ENCODE data around the gene COA1.

The COA1 gene

GRCh38 chr7:43632746-43633145 is 96.6 kb downstream of the COA1 start:
- H3K4me1 ChIP-seq (ENCODE audit: low read length) = peaks cover 9% of the 10 kb centered on the region
- H3K27me3 ChIP-seq (replicated peaks; ENCODE audit: insufficient read depth, low read length) = no peaks in the 10 kb centered on the region
- TF ChIP-seq EZH2phosphoT487 (IDR thresholded peaks at IDR 0.05; ENCODE audit: low read length) (no peak), CTCF (IDR thresholded peaks at IDR 0.05; ENCODE audit: low read length) (no peak), EZH2 (optimal IDR thresholded peaks at IDR 0.05; ENCODE audit: low read depth, low read length) (no peak)
- no peak overlapping the region for H3K4me3 ChIP-seq (ENCODE audit: low read length)
- no peaks in the 10 kb centered on the region for H4K20me1 ChIP-seq (ENCODE audit: insufficient read depth, low read length)
- no peaks in the 10 kb centered on the region for H3F3A ChIP-seq (ENCODE audit: insufficient read depth, low read length)
- H3K36me3 ChIP-seq (replicated peaks; ENCODE audit: insufficient read depth, low read length) = no peaks in the 10 kb centered on the region; the same call in 1 of the 2 replicates
- H3K9me2 ChIP-seq (replicated peaks; ENCODE audit: insufficient read depth, low read length) = no peaks in the 10 kb centered on the region
- no peak overlapping the region for H3K9ac ChIP-seq (ENCODE audit: low read length)
- H2AFZ ChIP-seq (ENCODE audit: low read length) = no peak overlapping the region
- H3K79me2 ChIP-seq (ENCODE audit: low read length) = peaks cover 35% of the 10 kb centered on the region
- no peak overlapping the region for H3K4me2 ChIP-seq (ENCODE audit: low read depth, low read length)
- H3K9me3 ChIP-seq (replicated peaks; ENCODE audit: insufficient read depth, low read length) = no peaks in the 10 kb centered on the region
- H3K27ac ChIP-seq (ENCODE audit: low read length) = no peak overlapping the region
- DNase-seq = peak; percentile 23

GRCh38 chr7:43631559-43631958 is 97.8 kb downstream of the COA1 start:
- Histone ChIP-seq H2AFZ (ENCODE audit: low read length) (no peak overlapping the region), H3F3A (ENCODE audit: insufficient read depth, low read length) (no peaks in the 10 kb centered on the region), H3K9me2 (replicated peaks; ENCODE audit: insufficient read depth, low read length) (no peaks in the 10 kb centered on the region), H4K20me1 (ENCODE audit: insufficient read depth, low read length) (no peaks in the 10 kb centered on the region), H3K4me2 (ENCODE audit: low read depth, low read length) (no peak overlapping the region), H3K9me3 (replicated peaks; ENCODE audit: insufficient read depth, low read length) (no peaks in the 10 kb centered on the region), H3K27ac (ENCODE audit: low read length) (peak overlapping the region; percentile 2; the same call in 1 of the 2 replicates), H3K9ac (ENCODE audit: low read length) (no peak overlapping the region), H3K4me3 (ENCODE audit: low read length) (no peak overlapping the region), H3K79me2 (ENCODE audit: low read length) (peaks cover 43% of the 10 kb centered on the region), H3K4me1 (ENCODE audit: low read length) (peaks cover 9% of the 10 kb centered on the region), H3K27me3 (replicated peaks; ENCODE audit: insufficient read depth, low read length) (no peaks in the 10 kb centered on the region), H3K36me3 (replicated peaks; ENCODE audit: insufficient read depth, low read length) (no peaks in the 10 kb centered on the region; the same call in 1 of the 2 replicates)
- no peak for TF ChIP-seq CTCF (IDR thresholded peaks at IDR 0.05; ENCODE audit: low read length)
- TF ChIP-seq EZH2 (optimal IDR thresholded peaks at IDR 0.05; ENCODE audit: low read depth, low read length) = no peak
- TF ChIP-seq EZH2phosphoT487 (IDR thresholded peaks at IDR 0.05; ENCODE audit: low read length) = no peak
- peak; percentile 39 for DNase-seq

GRCh38 chr7:43630482-43630881 is 98.8 kb downstream of the COA1 start:
- no peak overlapping the region for H3K4me3 ChIP-seq (ENCODE audit: low read length)
- TF ChIP-seq CTCF (IDR thresholded peaks at IDR 0.05; ENCODE audit: low read length) = no peak
- no peak for TF ChIP-seq EZH2 (optimal IDR thresholded peaks at IDR 0.05; ENCODE audit: low read depth, low read length)
- no peak for TF ChIP-seq EZH2phosphoT487 (IDR thresholded peaks at IDR 0.05; ENCODE audit: low read length)
- H2AFZ ChIP-seq (ENCODE audit: low read length) = no peak overlapping the region
- H3K27me3 ChIP-seq (replicated peaks; ENCODE audit: insufficient read depth, low read length) = no peaks in the 10 kb centered on the region
- no peaks in the 10 kb centered on the region for H3K9me2 ChIP-seq (replicated peaks; ENCODE audit: insufficient read depth, low read length)
- no peak for DNase-seq
- no peaks in the 10 kb centered on the region; the same call in 1 of the 2 replicates for H3K36me3 ChIP-seq (replicated peaks; ENCODE audit: insufficient read depth, low read length)
- no peak overlapping the region for H3K4me2 ChIP-seq (ENCODE audit: low read depth, low read length)
- no peak overlapping the region for H3K27ac ChIP-seq (ENCODE audit: low read length)
- no peaks in the 10 kb centered on the region for H4K20me1 ChIP-seq (ENCODE audit: insufficient read depth, low read length)
- no peaks in the 10 kb centered on the region for H3F3A ChIP-seq (ENCODE audit: insufficient read depth, low read length)
- H3K9ac ChIP-seq (ENCODE audit: low read length) = no peak overlapping the region
- H3K9me3 ChIP-seq (replicated peaks; ENCODE audit: insufficient read depth, low read length) = no peaks in the 10 kb centered on the region
- H3K4me1 ChIP-seq (ENCODE audit: low read length) = peaks cover 18% of the 10 kb centered on the region
- peaks cover 51% of the 10 kb centered on the region for H3K79me2 ChIP-seq (ENCODE audit: low read length)
